HCT116 (cell line): ENCODE data around the gene PTPN1. TPM values are rescaled to one million over a fixed set of nuclear protein-coding genes. Genes with fewer than 3 reads are reported as not detected.

Source experiments
- ATAC-seq: fragments of 200-7000 bp; cut with Tn5 transposase; 2 replicates; pipeline ENCODE4 v1.9.1; 2020; ENCODE audit warnings: mild to moderate bottlenecking, moderate library complexity
- BruUV-seq: library from RNA; stranded (reverse); fragments of 400-500 nt; replicated peaks from 2 replicates; lab custom pipeline; 2021; lab: Mats Ljungman, UMichigan
- CTCF ChIA-PET: fragments of 300-600 bp; sonication (Branson Sonifier 250); formaldehyde crosslinking; loops from one replicate; lab custom pipeline; 2021; ENCODE audit warnings: antibody characterized with exemption; lab: Charles Lee
- POLR2A ChIA-PET: fragments of 300-600, 350-600 bp; sonication (Branson Sonifier 250); formaldehyde crosslinking; loops from one replicate; lab custom pipeline; 2021; ENCODE audit warnings: antibody characterized with exemption; lab: Charles Lee
- RAD21 ChIA-PET, 2 experiments: fragments of 300-600 bp; sonication (Branson Sonifier 250); formaldehyde crosslinking; loops; one replicate each; lab custom pipeline; 2023; ENCODE audit warnings: low total read pairs in 2 of 2; ENCODE audit not compliant: uncharacterized antibody in 2 of 2, unreplicated experiment in 2 of 2, low non-redundant PET in 1 of 2; lab: Charles Lee
- DNase-seq: peaks from one replicate; pipeline ENCODE4 v3.0.0-alpha.2; 2010; ENCODE audit warnings: low read depth, low spot score
- H2AFZ ChIP-seq: fragments of 200-600 bp; shearing (Covaris generic), sonication (generic); 2 replicates; pipeline ENCODE4 v1.6.1; 2017; ENCODE audit warnings: low read depth, mixed run types, mixed read lengths, antibody characterized with exemption, low read length; ENCODE audit not compliant: poor library complexity, severe bottlenecking
- H3K27ac ChIP-seq: 2 replicates; pipeline ENCODE4 v1.5.1; 2012; ENCODE audit warnings: low read depth, low read length
- H3K27me3 ChIP-seq: fragments of 200-600 bp; sonication (generic); 2 replicates; pipeline ENCODE4 v1.6.1; 2016; ENCODE audit warnings: mixed run types, low read length, mixed read lengths; ENCODE audit not compliant: insufficient read depth
- H3K36me3 ChIP-seq, 2 experiments: fragments of 200-500 bp in 1 of 2; fragments of 200-600 bp in 1 of 2; sonication (Bioruptor generic) in 1 of 2; sonication (generic) in 1 of 2; 2 replicates each; pipeline versions ENCODE4 v1.5.1 to v1.6.1; 2014 to 2016; ENCODE audit warnings: low read length in 2 of 2, inconsistent platforms in 1 of 2, mixed read lengths in 1 of 2, mixed run types in 1 of 2; ENCODE audit not compliant: insufficient read depth in 2 of 2, control insufficient read depth in 1 of 2
- H3K4me1 ChIP-seq, 2 experiments: fragments of 200-600 bp in 1 of 2; sonication (generic) in 1 of 2; 2 replicates each; pipeline versions ENCODE4 v1.5.1 to v1.6.1; 2012 to 2017; ENCODE audit warnings: low read length in 2 of 2, inconsistent platforms in 1 of 2, mild to moderate bottlenecking in 1 of 2, mixed read lengths in 1 of 2, mixed run types in 1 of 2, moderate library complexity in 1 of 2; ENCODE audit not compliant: insufficient read depth in 2 of 2, control insufficient read depth in 1 of 2
- H3K4me2 ChIP-seq: fragments of 200-600 bp; sonication (generic); 2 replicates; pipeline ENCODE4 v1.6.1; 2017; ENCODE audit warnings: mixed run types, low read length, mixed read lengths
- H3K4me3 ChIP-seq, 2 experiments: fragments of 200-600 bp in 1 of 2; sonication (generic) in 1 of 2; replicated peaks in 1 of 2; 2 replicates each; pipeline ENCODE4 v1.5.1; 2011 to 2016; ENCODE audit warnings: low read length in 2 of 2, control low read depth in 1 of 2, low read depth in 1 of 2, mild to moderate bottlenecking in 1 of 2, mixed read lengths in 1 of 2, mixed run types in 1 of 2
- H3K79me2 ChIP-seq: fragments of 200-600 bp; sonication (generic); 2 replicates; pipeline ENCODE4 v1.6.1; 2017; ENCODE audit warnings: mild to moderate bottlenecking, mixed run types, low read length, moderate library complexity, mixed read lengths; ENCODE audit not compliant: insufficient read depth
- H3K9ac ChIP-seq: fragments of 200-600 bp; sonication (generic); 2 replicates; pipeline ENCODE4 v1.6.1; 2016; ENCODE audit warnings: low read length, mixed read lengths
- H3K9me2 ChIP-seq: fragments of 200-600 bp; sonication (generic), shearing (Covaris generic); 2 replicates; pipeline ENCODE4 v1.6.1; 2017; ENCODE audit warnings: mixed run types, mild to moderate bottlenecking, moderate library complexity; ENCODE audit not compliant: insufficient read depth
- H3K9me3 ChIP-seq, 2 experiments: fragments of 200-500 bp in 1 of 2; fragments of 200-600 bp in 1 of 2; sonication (Bioruptor generic) in 1 of 2; sonication (generic) in 1 of 2; 2 replicates each; pipeline ENCODE4 v1.6.1; 2014 to 2017; ENCODE audit warnings: low read length in 2 of 2, mixed read lengths in 2 of 2, inconsistent platforms in 1 of 2, low read depth in 1 of 2, mild to moderate bottlenecking in 1 of 2, mixed run types in 1 of 2, moderate library complexity in 1 of 2; ENCODE audit not compliant: control insufficient read depth in 1 of 2, insufficient read depth in 1 of 2
- H4K20me1 ChIP-seq: fragments of 200-600 bp; sonication (generic), shearing (Covaris generic); 2 replicates; pipeline ENCODE4 v1.6.1; 2017; ENCODE audit warnings: mixed run types, mild to moderate bottlenecking, moderate library complexity; ENCODE audit not compliant: insufficient read depth
- CEBPB ChIP-seq: IDR thresholded peaks from 2 replicates; pipeline ENCODE4 v1.6.1; 2012; ENCODE audit warnings: low read depth
- FOSL1 ChIP-seq: IDR thresholded peaks from 2 replicates; pipeline ENCODE4 v1.6.1; 2012; ENCODE audit warnings: low read depth
- JUND ChIP-seq: IDR thresholded peaks from 2 replicates; pipeline ENCODE4 v1.6.1; 2012
- RAD21 ChIP-seq: IDR thresholded peaks from 2 replicates; pipeline ENCODE4 v1.6.1; 2012; ENCODE audit warnings: low read depth, mild to moderate bottlenecking
- REST ChIP-seq: IDR thresholded peaks from 2 replicates; pipeline ENCODE4 v1.6.1; 2012; ENCODE audit warnings: low read depth
- SIN3A ChIP-seq: IDR thresholded peaks from 2 replicates; pipeline ENCODE4 v1.6.1; 2012; ENCODE audit warnings: low read depth
- SRF ChIP-seq: IDR thresholded peaks from 2 replicates; pipeline ENCODE4 v1.6.1; 2012; ENCODE audit warnings: low read depth
- YY1 ChIP-seq: IDR thresholded peaks from 2 replicates; pipeline ENCODE4 v1.6.1; 2011; ENCODE audit warnings: low read length, low read depth, moderate library complexity, mild to moderate bottlenecking; ENCODE audit not compliant: insufficient replicate concordance; ENCODE audit errors: extremely low read depth
- ZBTB33 ChIP-seq: IDR thresholded peaks from 2 replicates; pipeline ENCODE4 v1.6.1; 2011; ENCODE audit warnings: mild to moderate bottlenecking, low read length, moderate library complexity; ENCODE audit not compliant: insufficient replicate concordance; ENCODE audit errors: extremely low read depth
- ZNF274 ChIP-seq: fragments of 200-500 bp; sonication (Bioruptor generic); IDR thresholded peaks from 2 replicates; pipeline ENCODE4 v1.6.1; 2014; ENCODE audit warnings: mild to moderate bottlenecking, low read depth, low read length, inconsistent platforms
- intact Hi-C: fragments of 100-400 bp; cut with micrococcal nuclease; formaldehyde crosslinking; loops from 2 replicates; pipeline ENCODE4 v1.10.0; 2022
- total RNA-seq: library from RNA; stranded (reverse); gene quantifications from one replicate; pipeline ENCODE4 v1.2.1, GENCODE V29; 2021; ENCODE audit not compliant: unreplicated experiment
- TF ChIP-seq, protein P1 (sequence below), 3 experiments: fragments of 200-600 bp in 1 of 3; sonication (generic) in 1 of 3; IDR thresholded peaks in 2 of 3; conservative IDR thresholded peaks in 1 of 3; 2 replicates each; pipeline ENCODE4 v1.5.1; 2012 to 2017; ENCODE audit warnings: low read depth in 2 of 3, low read length in 2 of 3, antibody characterized with exemption in 1 of 3, borderline replicate concordance in 1 of 3, control low read depth in 1 of 3, mild to moderate bottlenecking in 1 of 3, mixed read lengths in 1 of 3, mixed run types in 1 of 3, moderate library complexity in 1 of 3; ENCODE audit not compliant: insufficient read depth in 1 of 3

PTPN1 gene
- total RNA-seq, 1 experiment from 2014 or later = 47.5 TPM

- DNase-seq (no peak), ATAC-seq (no peak)
- no peak overlapping the region for H3K27ac ChIP-seq
- H3K27me3 ChIP-seq = no peaks in the 10 kb centered on the region
- peaks cover 8 to 55% of the 10 kb centered on the region in 2 experiments for H3K4me1 ChIP-seq
- 0 out of 2 replicates have a peak overlapping the region, but pooled peaks have one; percentile 3 for H3K4me2 ChIP-seq
- ChIA-PET RAD21 (no interaction called here), POLR2A (no interaction called here), CTCF (interaction anchor here (0.6 to 0.9 kb wide), 2 partner anchors 8 to 91 kb away, joined by 4 to 5 read pairs; no protein-coding TSS in a partner anchor)
- H3K9me3 ChIP-seq = no peaks in the 10 kb centered on the region
- H4K20me1 ChIP-seq = no peaks in the 10 kb centered on the region
- H3K79me2 ChIP-seq = no peaks in the 10 kb centered on the region
- H3K9me2 ChIP-seq = no peaks in the 10 kb centered on the region
- TF ChIP-seq RAD21 (no peak), JUND (no peak), SIN3A (no peak)
- no peak overlapping the region for H3K4me3 ChIP-seq
- H3K36me3 ChIP-seq = no peaks in the 10 kb centered on the region
- no peak overlapping the region for H2AFZ ChIP-seq
- no peak overlapping the region for H3K9ac ChIP-seq
- BruUV-seq = no TSS peak
- intact Hi-C loops = no loop called here
Measured at GRCh38 chr20:50498071-50498776, 12.0 kb upstream of the PTPN1 start.

DNA sequence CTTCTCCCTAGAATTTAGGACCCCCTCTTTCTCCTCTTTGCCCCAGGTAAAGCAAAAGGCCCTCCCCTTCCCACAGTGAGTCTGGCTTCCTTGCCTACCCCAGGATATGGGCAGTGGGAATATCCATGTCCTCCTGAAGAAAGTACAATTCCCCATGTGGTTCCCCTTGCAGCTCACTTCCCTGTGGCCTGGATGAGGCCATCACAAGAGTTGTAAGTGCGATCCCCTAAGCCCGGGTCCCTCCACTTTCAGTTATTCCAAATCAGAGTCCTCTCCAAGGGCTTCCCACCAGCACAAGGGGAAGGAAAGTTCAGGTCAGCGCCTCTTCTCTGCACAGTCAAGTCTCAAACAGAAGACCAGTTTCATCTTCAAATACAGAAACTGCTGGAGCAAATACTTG, 10.2 kb upstream of the PTPN1 start:
- Histone ChIP-seq H3K9ac (no peak overlapping the region), H3K36me3 (no peaks in the 10 kb centered on the region), H3K4me3 (no peak overlapping the region), H4K20me1 (no peaks in the 10 kb centered on the region), H3K9me2 (no peaks in the 10 kb centered on the region), H3K27ac (no peak overlapping the region), H3K4me1 (peaks cover 3 to 49% of the 10 kb centered on the region in 2 experiments)
- intact Hi-C loops = no loop called here
- ATAC-seq (no peak), DNase-seq (no peak)
- POLR2A ChIA-PET = interaction anchor here (1.8 kb wide), 1 partner anchor 10 kb away, joined by 4 read pairs; the partner anchor contains the start of gene PTPN1
- RAD21 ChIA-PET = no interaction called here
- TF ChIP-seq YY1 = no peak
- no peak for TF ChIP-seq ZBTB33
- no peak for TF ChIP-seq SRF
- TF ChIP-seq, protein P1, sequence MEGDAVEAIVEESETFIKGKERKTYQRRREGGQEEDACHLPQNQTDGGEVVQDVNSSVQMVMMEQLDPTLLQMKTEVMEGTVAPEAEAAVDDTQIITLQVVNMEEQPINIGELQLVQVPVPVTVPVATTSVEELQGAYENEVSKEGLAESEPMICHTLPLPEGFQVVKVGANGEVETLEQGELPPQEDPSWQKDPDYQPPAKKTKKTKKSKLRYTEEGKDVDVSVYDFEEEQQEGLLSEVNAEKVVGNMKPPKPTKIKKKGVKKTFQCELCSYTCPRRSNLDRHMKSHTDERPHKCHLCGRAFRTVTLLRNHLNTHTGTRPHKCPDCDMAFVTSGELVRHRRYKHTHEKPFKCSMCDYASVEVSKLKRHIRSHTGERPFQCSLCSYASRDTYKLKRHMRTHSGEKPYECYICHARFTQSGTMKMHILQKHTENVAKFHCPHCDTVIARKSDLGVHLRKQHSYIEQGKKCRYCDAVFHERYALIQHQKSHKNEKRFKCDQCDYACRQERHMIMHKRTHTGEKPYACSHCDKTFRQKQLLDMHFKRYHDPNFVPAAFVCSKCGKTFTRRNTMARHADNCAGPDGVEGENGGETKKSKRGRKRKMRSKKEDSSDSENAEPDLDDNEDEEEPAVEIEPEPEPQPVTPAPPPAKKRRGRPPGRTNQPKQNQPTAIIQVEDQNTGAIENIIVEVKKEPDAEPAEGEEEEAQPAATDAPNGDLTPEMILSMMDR (IDR thresholded peaks at IDR 0.05 in 2 of 3, conservative IDR thresholded peaks at IDR 0.05 in 1 of 3; ENCODE audit: borderline replicate concordance in 1 of 3, insufficient read depth in 1 of 3, low read depth in 2 of 3, low read length in 2 of 3) = no peak
- no peak for TF ChIP-seq ZNF274
- TF ChIP-seq SIN3A = no peak
- no peak for TF ChIP-seq FOSL1
- no peak for TF ChIP-seq REST
- TF ChIP-seq CEBPB = no peak
- TF ChIP-seq, all 23 proteins: peak for 0
- BruUV-seq = no TSS peak
- CTCF ChIA-PET = interaction anchor here (1.2 kb wide), 1 partner anchor 76 kb away, joined by 3 read pairs; no protein-coding TSS in a partner anchor
- no peaks in the 10 kb centered on the region for H3K27me3 ChIP-seq
- peak overlapping the region; percentile 40 for H2AFZ ChIP-seq
- no peak overlapping the region for H3K4me2 ChIP-seq
- no peaks in the 10 kb centered on the region for H3K79me2 ChIP-seq
- no peaks in the 10 kb centered on the region for H3K9me3 ChIP-seq
